Measurements from ENCODE around the gene AQP9.

GRCh38 chr15:58163985-58164384 lies 25.8 kb downstream of the AQP9 start:
- TF ChIP-seq REST (IDR thresholded peaks at IDR 0.05; ENCODE audit: low read depth) (no peak), TCF12 (IDR thresholded peaks at IDR 0.05; ENCODE audit: low read depth) (no peak), CREB1 (IDR thresholded peaks at IDR 0.05; ENCODE audit: low read depth) (no peak), CEBPB (IDR thresholded peaks at IDR 0.05) (no peak), YY1 (IDR thresholded peaks at IDR 0.05; ENCODE audit: low read depth) (no peak), ZBTB7A (IDR thresholded peaks at IDR 0.05; ENCODE audit: low read depth) (no peak), EGR1 (IDR thresholded peaks at IDR 0.05) (no peak), TAF1 (IDR thresholded peaks at IDR 0.05; ENCODE audit: low read depth) (no peak), EP300 (IDR thresholded peaks at IDR 0.05; ENCODE audit: borderline replicate concordance) (no peak), TEAD4 (IDR thresholded peaks at IDR 0.05) (no peak), MAX (IDR thresholded peaks at IDR 0.05) (no peak), FOXM1 (IDR thresholded peaks at IDR 0.05; ENCODE audit: borderline replicate concordance, low read depth) (no peak), RAD21 (IDR thresholded peaks at IDR 0.05; ENCODE audit: low read depth) (no peak), USF1 (IDR thresholded peaks at IDR 0.05) (no peak)

Data from Ishikawa (cell line).